Neuronal stem cell (in vitro differentiated cells): ENCODE measurements around the gene DENND11.

Source experiments
- DNase-seq: peaks from one replicate; pipeline ENCODE4 v3.0.0-alpha.2; 2013; ENCODE audit warnings: low spot score
- H2AFZ ChIP-seq: one replicate; pipeline ENCODE4 v1.6.1; 2013; ENCODE audit warnings: mild to moderate bottlenecking, low read length, inconsistent platforms
- H2AK5ac ChIP-seq: 2 replicates; pipeline ENCODE4 v1.6.1; 2013; ENCODE audit warnings: low read depth, mild to moderate bottlenecking, inconsistent platforms, low read length, moderate library complexity, mixed read lengths
- H2BK120ac ChIP-seq: 2 replicates; pipeline ENCODE4 v1.6.1; 2013; ENCODE audit warnings: low read depth, mild to moderate bottlenecking, inconsistent platforms, low read length, moderate library complexity, mixed read lengths
- H2BK12ac ChIP-seq: one replicate; pipeline ENCODE4 v1.6.1; 2013; ENCODE audit warnings: low read length, inconsistent platforms
- H2BK15ac ChIP-seq: 2 replicates; pipeline ENCODE4 v1.6.1; 2013; ENCODE audit warnings: mild to moderate bottlenecking, low read length, inconsistent platforms, mixed read lengths
- H2BK5ac ChIP-seq: one replicate; pipeline ENCODE4 v1.6.1; 2013; ENCODE audit warnings: inconsistent platforms, mild to moderate bottlenecking, low read length, moderate library complexity
- H3K14ac ChIP-seq: one replicate; pipeline ENCODE4 v1.6.1; 2013; ENCODE audit warnings: low read length, inconsistent platforms
- H3K18ac ChIP-seq: 2 replicates; pipeline ENCODE4 v1.6.1; 2013; ENCODE audit warnings: low read length, inconsistent platforms
- H3K23ac ChIP-seq: 2 replicates; pipeline ENCODE4 v1.6.1; 2013; ENCODE audit warnings: low read depth, mild to moderate bottlenecking, mixed read lengths, low read length, inconsistent platforms; ENCODE audit not compliant: poor library complexity
- H3K27ac ChIP-seq: replicated peaks from 3 replicates; pipeline ENCODE4 v1.5.1; 2013; ENCODE audit warnings: low read length, inconsistent platforms
- H3K27me3 ChIP-seq, 3 experiments: 2 replicates each; pipeline ENCODE4 v1.6.1; 2013; ENCODE audit warnings: low read length in 3 of 3, mild to moderate bottlenecking in 2 of 3, inconsistent platforms in 1 of 3, low read depth in 1 of 3, mixed read lengths in 1 of 3, moderate library complexity in 1 of 3; ENCODE audit not compliant: control insufficient read depth in 3 of 3, insufficient read depth in 3 of 3
- H3K36me3 ChIP-seq, 2 donors: replicated peaks in 1 of 2; 2 replicates each; pipeline ENCODE4 v1.6.1; 2013; ENCODE audit warnings: low read length in 2 of 2; ENCODE audit not compliant: control insufficient read depth in 2 of 2, insufficient read depth in 2 of 2
- H3K4ac ChIP-seq: 2 replicates; pipeline ENCODE4 v1.6.1; 2013; ENCODE audit warnings: inconsistent platforms, mild to moderate bottlenecking, low read length, moderate library complexity
- H3K4me1 ChIP-seq, 2 donors: 1 replicate in 1 of 2; 2 replicates in 1 of 2; pipeline ENCODE4 v1.6.1; 2013; ENCODE audit warnings: low read length in 2 of 2, low read depth in 1 of 2; ENCODE audit not compliant: control insufficient read depth in 2 of 2, insufficient read depth in 1 of 2
- H3K4me2 ChIP-seq: one replicate; pipeline ENCODE4 v1.6.1; 2013; ENCODE audit warnings: mild to moderate bottlenecking, low read length, inconsistent platforms; ENCODE audit not compliant: insufficient read depth, poor library complexity, severe bottlenecking
- H3K4me3 ChIP-seq, 2 donors: 2 replicates each; pipeline ENCODE4 v1.5.1; 2013; ENCODE audit warnings: low read length in 2 of 2, mild to moderate bottlenecking in 2 of 2, inconsistent platforms in 1 of 2, moderate library complexity in 1 of 2
- H3K79me1 ChIP-seq: one replicate; pipeline ENCODE4 v1.6.1; 2013; ENCODE audit warnings: low read depth, mild to moderate bottlenecking, inconsistent platforms, low read length, moderate library complexity
- H3K9ac ChIP-seq: one replicate; pipeline ENCODE4 v1.6.1; 2013; ENCODE audit warnings: mild to moderate bottlenecking, low read depth, low read length, inconsistent platforms; ENCODE audit not compliant: poor library complexity
- H3K9me3 ChIP-seq, 2 donors: replicated peaks in 1 of 2; 2 replicates each; pipeline versions ENCODE3 to v1.6.1; 2013; ENCODE audit warnings: low read length in 2 of 2, mild to moderate bottlenecking in 2 of 2, inconsistent platforms in 1 of 2, low read depth in 1 of 2, mixed read lengths in 1 of 2, moderate library complexity in 1 of 2; ENCODE audit not compliant: control insufficient read depth in 2 of 2, insufficient read depth in 1 of 2
- H4K8ac ChIP-seq: one replicate; pipeline ENCODE4 v1.6.1; 2013; ENCODE audit warnings: low read depth, mild to moderate bottlenecking, inconsistent platforms, low read length, moderate library complexity
- H4K91ac ChIP-seq: one replicate; pipeline ENCODE4 v1.6.1; 2013; ENCODE audit warnings: low read length, low read depth, mild to moderate bottlenecking, inconsistent platforms; ENCODE audit not compliant: poor library complexity
- WGBS, 2 donors: extraction: QIAGEN DNeasy Blood & Tissue Kit; methylation state at CpG; one replicate each; pipeline ENCODE4 v1.1.7; 2013; ENCODE audit warnings: missing lambda C conversion rate in 2 of 2, mixed read lengths in 1 of 2; ENCODE audit not compliant: insufficient read length in 2 of 2, insufficient replicate concordance in 1 of 2; ENCODE audit errors: extremely low coverage in 2 of 2; 5-methylcytosine and 5-hydroxymethylcytosine counted together

Gene DENND11

GRCh38 chr7:141712603-141713255 is 10.8 kb upstream of the DENND11 start:
- Histone ChIP-seq H2BK5ac (no peak overlapping the region), H3K23ac (no peak overlapping the region), H3K36me3 (no peaks in the 10 kb centered on the region), H2BK12ac (no peak overlapping the region), H3K18ac (no peak overlapping the region), H3K4me1 (no peaks in the 10 kb centered on the region), H3K27me3 (no peaks in the 10 kb centered on the region), H3K4me3 (no peak overlapping the region), H2AK5ac (no peak overlapping the region), H3K4ac (no peak overlapping the region), H3K9ac (no peak overlapping the region), H2BK120ac (no peak overlapping the region), H3K9me3 (no peaks in the 10 kb centered on the region), H4K8ac (no peak overlapping the region), H2AFZ (no peak overlapping the region), H3K79me1 (no peaks in the 10 kb centered on the region), H2BK15ac (no peak overlapping the region), H4K91ac (no peak overlapping the region), H3K27ac (no peak overlapping the region), H3K4me2 (no peak overlapping the region), H3K14ac (no peak overlapping the region)
- no CpG with 5 or more reads among the region's 5 CpGs for WGBS, 2 donors
- DNase-seq = no peak

DNA sequence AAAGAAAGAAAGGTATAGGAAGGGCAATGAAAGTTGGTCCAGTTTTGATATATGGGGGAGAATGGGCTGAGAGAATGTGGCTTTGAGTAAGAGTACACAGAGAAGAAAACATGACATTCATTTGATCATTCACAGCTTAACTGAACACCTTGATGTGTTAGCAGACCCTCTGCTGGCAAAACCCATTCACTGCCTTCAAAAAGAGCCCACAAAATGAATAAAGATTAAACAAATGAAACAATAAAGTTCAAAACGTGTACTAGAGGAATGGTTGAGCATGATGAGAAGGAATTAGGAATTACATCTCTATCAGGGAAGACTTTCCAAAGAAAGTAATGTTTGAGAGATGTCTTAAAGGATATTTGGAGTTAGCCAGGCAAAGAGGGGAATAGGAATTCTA is 8.3 kb upstream of the DENND11 start:
- no peak overlapping the region for H2AFZ ChIP-seq
- no peak overlapping the region for H2AK5ac ChIP-seq
- H3K4me3 ChIP-seq = no peak overlapping the region
- H3K4me1 ChIP-seq = no peaks in the 10 kb centered on the region
- no peaks in the 10 kb centered on the region for H3K27me3 ChIP-seq
- no peak overlapping the region for H3K18ac ChIP-seq
- no peak overlapping the region for H2BK5ac ChIP-seq
- WGBS, 2 donors = no CpG with 5 or more reads among the region's 1 CpG
- no peak overlapping the region for H3K9ac ChIP-seq
- DNase-seq = no peak
- no peak overlapping the region for H3K14ac ChIP-seq
- no peak overlapping the region for H2BK120ac ChIP-seq
- H3K36me3 ChIP-seq = no peaks in the 10 kb centered on the region
- no peak overlapping the region for H2BK12ac ChIP-seq
- H4K91ac ChIP-seq = no peak overlapping the region
- H3K79me1 ChIP-seq = no peaks in the 10 kb centered on the region
- no peak overlapping the region for H2BK15ac ChIP-seq
- no peaks in the 10 kb centered on the region for H3K9me3 ChIP-seq
- H3K27ac ChIP-seq = no peak overlapping the region
- H3K4me2 ChIP-seq = no peak overlapping the region
- H3K23ac ChIP-seq = no peak overlapping the region
- no peak overlapping the region for H3K4ac ChIP-seq
- no peak overlapping the region for H4K8ac ChIP-seq

- Histone ChIP-seq H3K4me1 (peaks cover 0 to under 1% of the 10 kb centered on the region in 2 donors), H3K18ac (no peak overlapping the region), H2BK5ac (no peak overlapping the region), H3K4me3 (no peak overlapping the region), H3K27ac (no peak overlapping the region), H2AK5ac (no peak overlapping the region), H2BK15ac (no peak overlapping the region), H3K9me3 (no peaks in the 10 kb centered on the region), H4K91ac (no peak overlapping the region), H3K23ac (no peak overlapping the region), H2BK12ac (no peak overlapping the region), H3K79me1 (no peaks in the 10 kb centered on the region), H3K4ac (no peak overlapping the region), H2BK120ac (no peak overlapping the region), H3K4me2 (no peak overlapping the region), H4K8ac (no peak overlapping the region), H2AFZ (no peak overlapping the region), H3K9ac (no peak overlapping the region), H3K36me3 (no peaks in the 10 kb centered on the region), H3K27me3 (no peaks in the 10 kb centered on the region), H3K14ac (no peak overlapping the region)
- no peak for DNase-seq
- WGBS, 2 donors = no CpG with 5 or more reads among the region's 4 CpGs
These were observed 7.8 kb upstream of the DENND11 start for GRCh38 chr7:141709749-141710148.

DNA sequence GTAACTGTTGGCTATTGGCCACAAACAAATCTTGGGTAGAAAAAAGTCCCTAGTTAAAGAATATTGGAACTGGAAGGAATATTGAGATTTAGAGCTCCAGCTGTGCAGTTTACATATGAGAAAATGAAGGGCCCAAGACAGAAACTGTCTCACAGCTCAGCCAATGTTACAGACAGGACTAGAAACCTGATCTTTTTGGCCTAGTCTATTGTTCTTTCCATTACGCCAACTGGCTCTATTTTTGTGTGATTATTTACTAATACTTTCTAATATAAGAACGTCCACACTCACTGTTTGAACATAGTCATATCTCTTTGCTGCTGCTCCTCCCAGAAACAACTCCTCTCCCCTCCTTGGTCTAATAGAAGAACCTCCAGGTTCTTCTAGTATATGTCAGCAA is 7.4 kb upstream of the DENND11 start:
- H3K36me3 ChIP-seq = no peaks in the 10 kb centered on the region
- DNase-seq = no peak
- H2AFZ ChIP-seq = no peak overlapping the region
- H3K4me1 ChIP-seq = peaks cover 0 to 4% of the 10 kb centered on the region in 2 donors
- H4K8ac ChIP-seq = no peak overlapping the region
- no peak overlapping the region for H3K4me2 ChIP-seq
- H3K27me3 ChIP-seq = no peaks in the 10 kb centered on the region
- H3K27ac ChIP-seq = no peak overlapping the region
- H3K4ac ChIP-seq = no peak overlapping the region
- H3K4me3 ChIP-seq = no peak overlapping the region
- no peak overlapping the region for H3K18ac ChIP-seq
- WGBS, 2 donors = no CpG with 5 or more reads among the region's 2 CpGs
- H3K23ac ChIP-seq = no peak overlapping the region
- no peak overlapping the region for H2BK5ac ChIP-seq
- no peak overlapping the region for H4K91ac ChIP-seq
- no peak overlapping the region for H2BK12ac ChIP-seq
- no peak overlapping the region for H3K9ac ChIP-seq
- H2BK15ac ChIP-seq = no peak overlapping the region
- H3K9me3 ChIP-seq = no peaks in the 10 kb centered on the region
- no peak overlapping the region for H3K14ac ChIP-seq
- H3K79me1 ChIP-seq = no peaks in the 10 kb centered on the region
- no peak overlapping the region for H2BK120ac ChIP-seq
- H2AK5ac ChIP-seq = no peak overlapping the region
